HCT116 (cell line): ENCODE data around the gene ADCK2. TPM values are rescaled to one million over a fixed set of nuclear protein-coding genes. Genes with fewer than 3 reads are reported as not detected.

Experiments
- ATAC-seq: fragments of 200-7000 bp; cut with Tn5 transposase; 2 replicates; pipeline ENCODE4 v1.9.1; 2020; ENCODE audit warnings: mild to moderate bottlenecking, moderate library complexity
- BruUV-seq: library from RNA; stranded (reverse); fragments of 400-500 nt; replicated peaks from 2 replicates; lab custom pipeline; 2021; lab: Mats Ljungman, UMichigan
- CTCF ChIA-PET: fragments of 300-600 bp; sonication (Branson Sonifier 250); formaldehyde crosslinking; loops from one replicate; lab custom pipeline; 2021; ENCODE audit warnings: antibody characterized with exemption; lab: Charles Lee
- POLR2A ChIA-PET: fragments of 300-600, 350-600 bp; sonication (Branson Sonifier 250); formaldehyde crosslinking; loops from one replicate; lab custom pipeline; 2021; ENCODE audit warnings: antibody characterized with exemption; lab: Charles Lee
- RAD21 ChIA-PET, 2 experiments: fragments of 300-600 bp; sonication (Branson Sonifier 250); formaldehyde crosslinking; loops; one replicate each; lab custom pipeline; 2023; ENCODE audit warnings: low total read pairs in 2 of 2; ENCODE audit not compliant: uncharacterized antibody in 2 of 2, unreplicated experiment in 2 of 2, low non-redundant PET in 1 of 2; lab: Charles Lee
- DNase-seq: peaks from one replicate; pipeline ENCODE4 v3.0.0-alpha.2; 2010; ENCODE audit warnings: low read depth, low spot score
- H2AFZ ChIP-seq: fragments of 200-600 bp; shearing (Covaris generic), sonication (generic); 2 replicates; pipeline ENCODE4 v1.6.1; 2017; ENCODE audit warnings: low read depth, mixed run types, mixed read lengths, antibody characterized with exemption, low read length; ENCODE audit not compliant: poor library complexity, severe bottlenecking
- H3K27ac ChIP-seq: 2 replicates; pipeline ENCODE4 v1.5.1; 2012; ENCODE audit warnings: low read depth, low read length
- H3K27me3 ChIP-seq: fragments of 200-600 bp; sonication (generic); 2 replicates; pipeline ENCODE4 v1.6.1; 2016; ENCODE audit warnings: mixed run types, low read length, mixed read lengths; ENCODE audit not compliant: insufficient read depth
- H3K36me3 ChIP-seq, 2 experiments: fragments of 200-500 bp in 1 of 2; fragments of 200-600 bp in 1 of 2; sonication (Bioruptor generic) in 1 of 2; sonication (generic) in 1 of 2; 2 replicates each; pipeline versions ENCODE4 v1.5.1 to v1.6.1; 2014 to 2016; ENCODE audit warnings: low read length in 2 of 2, inconsistent platforms in 1 of 2, mixed read lengths in 1 of 2, mixed run types in 1 of 2; ENCODE audit not compliant: insufficient read depth in 2 of 2, control insufficient read depth in 1 of 2
- H3K4me1 ChIP-seq, 2 experiments: fragments of 200-600 bp in 1 of 2; sonication (generic) in 1 of 2; 2 replicates each; pipeline versions ENCODE4 v1.5.1 to v1.6.1; 2012 to 2017; ENCODE audit warnings: low read length in 2 of 2, inconsistent platforms in 1 of 2, mild to moderate bottlenecking in 1 of 2, mixed read lengths in 1 of 2, mixed run types in 1 of 2, moderate library complexity in 1 of 2; ENCODE audit not compliant: insufficient read depth in 2 of 2, control insufficient read depth in 1 of 2
- H3K4me2 ChIP-seq: fragments of 200-600 bp; sonication (generic); 2 replicates; pipeline ENCODE4 v1.6.1; 2017; ENCODE audit warnings: mixed run types, low read length, mixed read lengths
- H3K4me3 ChIP-seq, 2 experiments: fragments of 200-600 bp in 1 of 2; sonication (generic) in 1 of 2; replicated peaks in 1 of 2; 2 replicates each; pipeline ENCODE4 v1.5.1; 2011 to 2016; ENCODE audit warnings: low read length in 2 of 2, control low read depth in 1 of 2, low read depth in 1 of 2, mild to moderate bottlenecking in 1 of 2, mixed read lengths in 1 of 2, mixed run types in 1 of 2
- H3K79me2 ChIP-seq: fragments of 200-600 bp; sonication (generic); 2 replicates; pipeline ENCODE4 v1.6.1; 2017; ENCODE audit warnings: mild to moderate bottlenecking, mixed run types, low read length, moderate library complexity, mixed read lengths; ENCODE audit not compliant: insufficient read depth
- H3K9ac ChIP-seq: fragments of 200-600 bp; sonication (generic); 2 replicates; pipeline ENCODE4 v1.6.1; 2016; ENCODE audit warnings: low read length, mixed read lengths
- H3K9me2 ChIP-seq: fragments of 200-600 bp; sonication (generic), shearing (Covaris generic); 2 replicates; pipeline ENCODE4 v1.6.1; 2017; ENCODE audit warnings: mixed run types, mild to moderate bottlenecking, moderate library complexity; ENCODE audit not compliant: insufficient read depth
- H3K9me3 ChIP-seq, 2 experiments: fragments of 200-500 bp in 1 of 2; fragments of 200-600 bp in 1 of 2; sonication (Bioruptor generic) in 1 of 2; sonication (generic) in 1 of 2; 2 replicates each; pipeline ENCODE4 v1.6.1; 2014 to 2017; ENCODE audit warnings: low read length in 2 of 2, mixed read lengths in 2 of 2, inconsistent platforms in 1 of 2, low read depth in 1 of 2, mild to moderate bottlenecking in 1 of 2, mixed run types in 1 of 2, moderate library complexity in 1 of 2; ENCODE audit not compliant: control insufficient read depth in 1 of 2, insufficient read depth in 1 of 2
- H4K20me1 ChIP-seq: fragments of 200-600 bp; sonication (generic), shearing (Covaris generic); 2 replicates; pipeline ENCODE4 v1.6.1; 2017; ENCODE audit warnings: mixed run types, mild to moderate bottlenecking, moderate library complexity; ENCODE audit not compliant: insufficient read depth
- EGR1 ChIP-seq: IDR thresholded peaks from 2 replicates; pipeline ENCODE4 v1.6.1; 2012; ENCODE audit warnings: low read depth
- ELF1 ChIP-seq: IDR thresholded peaks from 2 replicates; pipeline ENCODE4 v1.6.1; 2012; ENCODE audit warnings: low read depth, borderline replicate concordance
- EZH2 ChIP-seq: fragments of 200-600 bp; sonication (generic); IDR thresholded peaks from 2 replicates; pipeline ENCODE4 v1.6.1; 2017; ENCODE audit warnings: antibody characterized with exemption, mixed run types
- FOSL1 ChIP-seq: IDR thresholded peaks from 2 replicates; pipeline ENCODE4 v1.6.1; 2012; ENCODE audit warnings: low read depth
- JUND ChIP-seq: IDR thresholded peaks from 2 replicates; pipeline ENCODE4 v1.6.1; 2012
- POLR2A ChIP-seq: IDR thresholded peaks from 2 replicates; pipeline ENCODE4 v1.7.0; 2011; ENCODE audit warnings: borderline replicate concordance; ENCODE audit not compliant: insufficient read depth, insufficient read length; ENCODE audit errors: extremely low read depth
- POLR2AphosphoS5 ChIP-seq: IDR thresholded peaks from 2 replicates; pipeline ENCODE4 v1.6.1; 2011; ENCODE audit warnings: mild to moderate bottlenecking, low read depth, low read length, moderate library complexity
- RAD21 ChIP-seq: IDR thresholded peaks from 2 replicates; pipeline ENCODE4 v1.6.1; 2012; ENCODE audit warnings: low read depth, mild to moderate bottlenecking
- REST ChIP-seq: IDR thresholded peaks from 2 replicates; pipeline ENCODE4 v1.6.1; 2012; ENCODE audit warnings: low read depth
- SIN3A ChIP-seq: IDR thresholded peaks from 2 replicates; pipeline ENCODE4 v1.6.1; 2012; ENCODE audit warnings: low read depth
- SP1 ChIP-seq: IDR thresholded peaks from 2 replicates; pipeline ENCODE4 v1.6.1; 2012; ENCODE audit warnings: low read depth
- TCF7L2 ChIP-seq: IDR thresholded peaks from 2 replicates; pipeline ENCODE4 v1.7.0; 2011; ENCODE audit warnings: borderline replicate concordance, inconsistent platforms; ENCODE audit not compliant: insufficient read depth, insufficient read length; ENCODE audit errors: extremely low read depth
- YY1 ChIP-seq: IDR thresholded peaks from 2 replicates; pipeline ENCODE4 v1.6.1; 2011; ENCODE audit warnings: low read length, low read depth, moderate library complexity, mild to moderate bottlenecking; ENCODE audit not compliant: insufficient replicate concordance; ENCODE audit errors: extremely low read depth
- ZFX ChIP-seq: fragments of 450-650 bp; IDR thresholded peaks from 2 replicates; pipeline ENCODE4 v1.6.1; 2017
- intact Hi-C: fragments of 100-400 bp; cut with micrococcal nuclease; formaldehyde crosslinking; loops from 2 replicates; pipeline ENCODE4 v1.10.0; 2022
- total RNA-seq: library from RNA; stranded (reverse); gene quantifications from one replicate; pipeline ENCODE4 v1.2.1, GENCODE V29; 2021; ENCODE audit not compliant: unreplicated experiment
- TF ChIP-seq, protein P1 (sequence below): IDR thresholded peaks from 2 replicates; pipeline ENCODE4 v1.6.1; 2012
- TF ChIP-seq, protein P2 (sequence below), 3 experiments: fragments of 200-600 bp in 1 of 3; sonication (generic) in 1 of 3; IDR thresholded peaks in 2 of 3; conservative IDR thresholded peaks in 1 of 3; 2 replicates each; pipeline ENCODE4 v1.5.1; 2012 to 2017; ENCODE audit warnings: low read depth in 2 of 3, low read length in 2 of 3, antibody characterized with exemption in 1 of 3, borderline replicate concordance in 1 of 3, control low read depth in 1 of 3, mild to moderate bottlenecking in 1 of 3, mixed read lengths in 1 of 3, mixed run types in 1 of 3, moderate library complexity in 1 of 3; ENCODE audit not compliant: insufficient read depth in 1 of 3
- TF ChIP-seq, protein P3 (sequence below): IDR thresholded peaks from 2 replicates; pipeline ENCODE4 v1.6.1; 2012

The ADCK2 gene
- total RNA-seq, 1 experiment from 2014 or later: 16.9 TPM

GRCh38 chr7:140669352-140669751 is 3.4 kb upstream of the ADCK2 start:
- POLR2A ChIA-PET: no interaction called here
- no peak for DNase-seq

More at GRCh38 chr7:140669352-140669751, 3.4 kb upstream of the ADCK2 start:
- no peaks in the 10 kb centered on the region for H3K79me2 ChIP-seq
- no peaks in the 10 kb centered on the region for H3K9me3 ChIP-seq
- H4K20me1 ChIP-seq: no peaks in the 10 kb centered on the region
- H3K4me1 ChIP-seq: peaks cover 9 to 22% of the 10 kb centered on the region in 2 experiments
- BruUV-seq: no TSS peak
- RAD21 ChIA-PET: no interaction called here
- no peaks in the 10 kb centered on the region for H3K27me3 ChIP-seq
- no peak overlapping the region for H3K27ac ChIP-seq
- H3K4me3 ChIP-seq: no peak overlapping the region
- no peak overlapping the region for H3K4me2 ChIP-seq
- no peak overlapping the region for H2AFZ ChIP-seq
- no peaks in the 10 kb centered on the region for H3K9me2 ChIP-seq
- H3K9ac ChIP-seq: no peak overlapping the region
- CTCF ChIA-PET: no interaction called here
- no peaks in the 10 kb centered on the region for H3K36me3 ChIP-seq
- TF ChIP-seq FOSL1 (no peak), POLR2A (no peak), SIN3A (no peak), SP1 (no peak), EGR1 (no peak), RAD21 (no peak), EZH2 (no peak), JUND (no peak), ZFX (no peak), ELF1 (no peak), POLR2AphosphoS5 (no peak), TCF7L2 (no peak), REST (no peak), YY1 (no peak)
- TF ChIP-seq, protein P1, sequence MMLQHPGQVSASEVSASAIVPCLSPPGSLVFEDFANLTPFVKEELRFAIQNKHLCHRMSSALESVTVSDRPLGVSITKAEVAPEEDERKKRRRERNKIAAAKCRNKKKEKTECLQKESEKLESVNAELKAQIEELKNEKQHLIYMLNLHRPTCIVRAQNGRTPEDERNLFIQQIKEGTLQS: no peak
- TF ChIP-seq, protein P2, sequence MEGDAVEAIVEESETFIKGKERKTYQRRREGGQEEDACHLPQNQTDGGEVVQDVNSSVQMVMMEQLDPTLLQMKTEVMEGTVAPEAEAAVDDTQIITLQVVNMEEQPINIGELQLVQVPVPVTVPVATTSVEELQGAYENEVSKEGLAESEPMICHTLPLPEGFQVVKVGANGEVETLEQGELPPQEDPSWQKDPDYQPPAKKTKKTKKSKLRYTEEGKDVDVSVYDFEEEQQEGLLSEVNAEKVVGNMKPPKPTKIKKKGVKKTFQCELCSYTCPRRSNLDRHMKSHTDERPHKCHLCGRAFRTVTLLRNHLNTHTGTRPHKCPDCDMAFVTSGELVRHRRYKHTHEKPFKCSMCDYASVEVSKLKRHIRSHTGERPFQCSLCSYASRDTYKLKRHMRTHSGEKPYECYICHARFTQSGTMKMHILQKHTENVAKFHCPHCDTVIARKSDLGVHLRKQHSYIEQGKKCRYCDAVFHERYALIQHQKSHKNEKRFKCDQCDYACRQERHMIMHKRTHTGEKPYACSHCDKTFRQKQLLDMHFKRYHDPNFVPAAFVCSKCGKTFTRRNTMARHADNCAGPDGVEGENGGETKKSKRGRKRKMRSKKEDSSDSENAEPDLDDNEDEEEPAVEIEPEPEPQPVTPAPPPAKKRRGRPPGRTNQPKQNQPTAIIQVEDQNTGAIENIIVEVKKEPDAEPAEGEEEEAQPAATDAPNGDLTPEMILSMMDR (IDR thresholded peaks at IDR 0.05 in 2 of 3, conservative IDR thresholded peaks at IDR 0.05 in 1 of 3; ENCODE audit: borderline replicate concordance in 1 of 3, insufficient read depth in 1 of 3, low read depth in 2 of 3, low read length in 2 of 3): no peak
- TF ChIP-seq, protein P3, sequence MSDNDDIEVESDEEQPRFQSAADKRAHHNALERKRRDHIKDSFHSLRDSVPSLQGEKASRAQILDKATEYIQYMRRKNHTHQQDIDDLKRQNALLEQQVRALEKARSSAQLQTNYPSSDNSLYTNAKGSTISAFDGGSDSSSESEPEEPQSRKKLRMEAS: no peak
- ATAC-seq: no peak
- intact Hi-C loops: no loop called here
